Adrenal gland (tissue), 12 donors: Measurements from ENCODE around the gene DLGAP1. TPM values are rescaled to one million over a fixed set of nuclear protein-coding genes. Genes with fewer than 3 reads are reported as not detected.

Experiments
- DNase-seq, 7 donors: peaks; one replicate each; pipeline ENCODE4 v3.0.0-alpha.2; 2019 to 2020
- H3K27ac ChIP-seq, 5 donors: fragments of 200-600 bp; sonication (generic) in 4 of 5; 1 replicate in 3 of 5; 2 replicates in 2 of 5; pipeline versions ENCODE4 v1.5.1 to v1.8.0; 2016 to 2020; ENCODE audit warnings: mild to moderate bottlenecking in 1 of 5
- H3K27me3 ChIP-seq: fragments of 200-600 bp; 2 replicates; pipeline ENCODE4 v1.8.0; 2021
- H3K36me3 ChIP-seq, 2 donors: fragments of 200-600 bp; replicated peaks in 1 of 2; 1 replicate in 1 of 2; 2 replicates in 1 of 2; pipeline versions ENCODE4 v1.5.1 to v1.8.0; 2018 to 2022
- H3K4me1 ChIP-seq, 2 donors: fragments of 200-600 bp; replicated peaks in 1 of 2; 1 replicate in 1 of 2; 2 replicates in 1 of 2; pipeline versions ENCODE4 v1.5.1 to v1.8.0; 2018 to 2021
- H3K4me3 ChIP-seq, 4 donors: fragments of 200-600 bp; sonication (generic) in 3 of 4; one replicate each; pipeline ENCODE4 v1.5.1; 2016 to 2018
- H3K9me3 ChIP-seq, 3 donors: fragments of 200-600 bp; sonication (generic) in 1 of 3; replicated peaks in 1 of 3; 1 replicate in 2 of 3; 2 replicates in 1 of 3; pipeline versions ENCODE4 v1.5.1 to v1.8.0; 2016 to 2021
- CTCF ChIP-seq, 6 experiments: fragments of 450-650 bp in 4 of 6; fragments of 200-600 bp in 2 of 6; sonication (generic) in 1 of 6; IDR thresholded peaks; 1 replicate in 5 of 6; 2 replicates in 1 of 6; pipeline versions ENCODE4 v1.5.1 to v1.8.0; 2016 to 2021; ENCODE audit warnings: antibody characterized with exemption in 6 of 6, mild to moderate bottlenecking in 2 of 6, moderate library complexity in 1 of 6
- POLR2A ChIP-seq, 2 donors: fragments of 450-650 bp; IDR thresholded peaks; one replicate each; pipeline ENCODE4 v1.6.1; 2017; ENCODE audit warnings: antibody characterized with exemption in 2 of 2, mild to moderate bottlenecking in 2 of 2, moderate library complexity in 1 of 2
- WGBS, 4 donors: extraction: QIAGEN DNeasy Blood & Tissue Kit in 2 of 4; methylation state at CpG; one replicate each; pipeline versions ENCODE4 v1.1.5 to v1.1.7; 2013 to 2017; 5-methylcytosine and 5-hydroxymethylcytosine counted together
- intact Hi-C, 2 donors: fragments of 100-400 bp; cut with DNase I; formaldehyde crosslinking; loops; one replicate each; pipeline versions ENCODE4 v1.14.1 to v1.15.0; 2022 to 2023
- polyA plus RNA-seq, 3 donors: library from polyadenylated mRNA; stranded (reverse); fragments of 200-250 nt in 2 of 3; fragments of 350-450 nt in 1 of 3; fragmentation: Illumina TruSeq in 1 of 3; extraction: RNeasy Lipid Tissue Mini Kit (QIAGEN cat#74804) in 1 of 3; gene quantifications; one replicate each; pipeline ENCODE4 v1.2.3, GENCODE V29; 2013 to 2014
- total RNA-seq, 9 donors: library from RNA; depleted of rRNA in 4 of 9; stranded (reverse); fragments of >200 nt in 4 of 9; fragments of 120-200 nt in 1 of 9; fragmentation: NEBNext Ultra II Directional in 1 of 9; extraction: Animal tissue kit (Norgen Biotek cat#: 25700) in 1 of 9; gene quantifications; one replicate each; pipeline versions ENCODE4 v1.1.0 to v1.2.4, GENCODE V29; 2013 to 2023
- donor health status: healthy with polysubstance abuse.
- donor health status: Bipolar disorder and iron deficiency.
- donor health status: DM: yes; HTN: yes; CAD: no.
- donor health status: DM: no; HTN: no; CAD: no.
- donor health status: DM: no; HTN: no; CAD: no.
- donor health status: DM: yes; HTN: yes; CAD: no.

The DLGAP1 gene
- total and polyA plus RNA-seq, 12 donors, result 1.7 to 30.9 (median 12.9) TPM

GRCh38 chr18:3458952-3459853 lies 995.9 kb downstream of the DLGAP1 start:
- intact Hi-C loops, result loop anchor here in 1 of 2 donors (10.0 kb wide), 2 partner anchors 194 to 206 kb away; partner anchors contain the start of gene MYL12B
- H3K36me3 ChIP-seq, result peaks cover 0 to 31% of the 10 kb centered on the region in 2 donors
- WGBS, 4 donors, result 82 to 90% (median 88%) methylated on average over 5 of the region's 5 CpGs
- no peak overlapping the region for H3K4me3 ChIP-seq
- no peaks in the 10 kb centered on the region for H3K9me3 ChIP-seq
- peaks cover 0 to 22% of the 10 kb centered on the region in 2 donors for H3K4me1 ChIP-seq
- TF ChIP-seq POLR2A (IDR thresholded peaks at IDR 0.05) (no peak), CTCF (IDR thresholded peaks at IDR 0.05) (no peak)
- no peak for DNase-seq
- peak overlapping the region in 2 of 5 donors; percentile 10 to 29 for H3K27ac ChIP-seq
- no peaks in the 10 kb centered on the region for H3K27me3 ChIP-seq

- peak overlapping the region in 1 of 5 donors; percentile 29 for H3K27ac ChIP-seq
- TF ChIP-seq CTCF (IDR thresholded peaks at IDR 0.05) (no peak), POLR2A (IDR thresholded peaks at IDR 0.05) (no peak)
- no peak for DNase-seq
- no peaks in the 10 kb centered on the region for H3K9me3 ChIP-seq
- no peak overlapping the region for H3K4me3 ChIP-seq
- H3K36me3 ChIP-seq, result peaks cover 0 to 31% of the 10 kb centered on the region in 2 donors
- intact Hi-C loops, result loop anchor here in 1 of 2 donors (10.0 kb wide), 2 partner anchors 194 to 206 kb away; partner anchors contain the start of gene MYL12B
- H3K27me3 ChIP-seq, result no peaks in the 10 kb centered on the region
- H3K4me1 ChIP-seq, result peaks cover under 1 to 24% of the 10 kb centered on the region in 2 donors
- WGBS, 4 donors, result 82 to 86% (median 85%) methylated on average over 3 of the region's 3 CpGs
These were observed 996.7 kb downstream of the DLGAP1 start for GRCh38 chr18:3458378-3458777.

- Histone ChIP-seq H3K9me3 (no peaks in the 10 kb centered on the region), H3K27ac (no peak overlapping the region), H3K4me1 (peaks cover 11 to 33% of the 10 kb centered on the region in 2 donors), H3K4me3 (no peak overlapping the region), H3K27me3 (no peaks in the 10 kb centered on the region), H3K36me3 (peaks cover 0 to 31% of the 10 kb centered on the region in 2 donors)
- DNase-seq, result no peak
- intact Hi-C loops, result loop anchor here in 1 of 2 donors (10.0 kb wide), 2 partner anchors 192 to 208 kb away; partner anchors contain the start of gene MYL12B
- WGBS, 4 donors, result 89 to 91% (median 90%) methylated on average over 15 of the region's 15 CpGs
- TF ChIP-seq POLR2A (IDR thresholded peaks at IDR 0.05) (no peak), CTCF (IDR thresholded peaks at IDR 0.05) (no peak)
These were observed 997.8 kb downstream of the DLGAP1 start for GRCh38 chr18:3457261-3457724.

GRCh38 chr18:3456686-3457069 lies 998.4 kb downstream of the DLGAP1 start:
- H3K27ac ChIP-seq, result no peak overlapping the region
- 36 to 56% (median 44%) methylated on average over 1 of the region's 1 CpG for WGBS, 4 donors
- no peaks in the 10 kb centered on the region for H3K27me3 ChIP-seq
- H3K4me3 ChIP-seq, result no peak overlapping the region
- peaks cover 0 to 31% of the 10 kb centered on the region in 2 donors for H3K36me3 ChIP-seq
- H3K4me1 ChIP-seq, result peaks cover 11 to 33% of the 10 kb centered on the region in 2 donors
- TF ChIP-seq CTCF (IDR thresholded peaks at IDR 0.05), result no peak
- intact Hi-C loops, result loop anchor here in 1 of 2 donors (10.0 kb wide), 2 partner anchors 192 to 208 kb away; partner anchors contain the start of gene MYL12B
- no peaks in the 10 kb centered on the region for H3K9me3 ChIP-seq
- DNase-seq, result no peak
